ENCODE results near the gene SEC31A.

DNA sequence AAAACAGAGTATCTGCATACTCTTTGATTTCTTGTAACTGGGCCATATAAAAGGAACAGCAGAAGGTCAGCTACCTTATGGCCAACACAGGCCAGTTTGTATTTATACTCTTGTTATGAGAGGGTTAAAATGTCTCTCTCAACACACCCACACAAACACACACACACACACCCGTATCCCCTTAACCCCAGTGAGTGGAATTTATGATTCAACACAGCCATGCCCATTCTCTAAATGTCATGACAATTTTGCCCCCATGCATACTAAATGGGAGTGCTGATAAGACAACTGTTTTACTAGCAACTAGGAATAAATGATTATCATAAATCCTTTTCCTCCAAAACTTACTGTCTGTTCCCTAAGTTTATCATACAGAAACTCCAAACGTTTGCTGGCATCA lies 70.3 kb downstream of the SEC31A start:
- TF ChIP-seq CTCF (IDR thresholded peaks at IDR 0.05; ENCODE audit: low read depth, low read length) (no peak), EZH2phosphoT487 (IDR thresholded peaks at IDR 0.05; ENCODE audit: low read depth) (no peak)

Data from OCI-LY3 (cell line).